Esophagus muscularis mucosa (tissue), 3 donors: ENCODE data around the gene PCBP3.

ENCODE experiments used
- POLR2A ChIP-seq: fragments of 450-650 bp; IDR thresholded peaks from one replicate; pipeline ENCODE4 v1.6.1; 2017; ENCODE audit warnings: antibody characterized with exemption, moderate library complexity, mild to moderate bottlenecking, low read depth
- TF ChIP-seq, protein P1 (sequence below), 3 experiments: fragments of 200-600 bp in 2 of 3; fragments of 450-650 bp in 1 of 3; sonication (generic) in 2 of 3; IDR thresholded peaks; one replicate each; pipeline ENCODE4 v1.5.1; 2017 to 2019; ENCODE audit warnings: antibody characterized with exemption in 3 of 3, mild to moderate bottlenecking in 2 of 3, moderate library complexity in 1 of 3

DNA sequence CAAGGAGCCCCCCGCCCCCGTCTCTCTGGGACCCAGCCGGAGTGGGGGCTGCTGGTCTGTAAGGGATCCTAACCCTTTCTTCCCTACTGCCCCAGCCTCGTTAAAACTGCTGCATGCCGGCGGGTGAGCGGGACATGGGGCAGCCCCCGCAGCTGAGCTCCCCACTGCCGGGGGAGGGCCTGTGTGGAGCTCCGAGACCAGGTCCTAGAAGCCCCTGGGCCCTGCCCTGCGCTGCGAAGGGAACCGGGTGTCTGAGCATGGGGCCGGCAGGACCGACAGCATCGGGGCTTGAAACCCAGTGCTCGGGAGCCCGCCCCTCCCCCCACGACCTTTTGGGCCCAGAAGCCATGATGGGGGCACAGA lies 328.8 kb downstream of the PCBP3 start:
- TF ChIP-seq, protein P1, sequence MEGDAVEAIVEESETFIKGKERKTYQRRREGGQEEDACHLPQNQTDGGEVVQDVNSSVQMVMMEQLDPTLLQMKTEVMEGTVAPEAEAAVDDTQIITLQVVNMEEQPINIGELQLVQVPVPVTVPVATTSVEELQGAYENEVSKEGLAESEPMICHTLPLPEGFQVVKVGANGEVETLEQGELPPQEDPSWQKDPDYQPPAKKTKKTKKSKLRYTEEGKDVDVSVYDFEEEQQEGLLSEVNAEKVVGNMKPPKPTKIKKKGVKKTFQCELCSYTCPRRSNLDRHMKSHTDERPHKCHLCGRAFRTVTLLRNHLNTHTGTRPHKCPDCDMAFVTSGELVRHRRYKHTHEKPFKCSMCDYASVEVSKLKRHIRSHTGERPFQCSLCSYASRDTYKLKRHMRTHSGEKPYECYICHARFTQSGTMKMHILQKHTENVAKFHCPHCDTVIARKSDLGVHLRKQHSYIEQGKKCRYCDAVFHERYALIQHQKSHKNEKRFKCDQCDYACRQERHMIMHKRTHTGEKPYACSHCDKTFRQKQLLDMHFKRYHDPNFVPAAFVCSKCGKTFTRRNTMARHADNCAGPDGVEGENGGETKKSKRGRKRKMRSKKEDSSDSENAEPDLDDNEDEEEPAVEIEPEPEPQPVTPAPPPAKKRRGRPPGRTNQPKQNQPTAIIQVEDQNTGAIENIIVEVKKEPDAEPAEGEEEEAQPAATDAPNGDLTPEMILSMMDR (IDR thresholded peaks at IDR 0.05), result no peak
- TF ChIP-seq POLR2A, result no peak
